Measurements from ENCODE around the gene ESM1. TPM values are rescaled to one million over a fixed set of nuclear protein-coding genes. Genes with fewer than 3 reads are reported as not detected.
A peak's percentile ranks its signal among the peaks of the same experiment; 100 is the strongest.

Gene ESM1
- total RNA-seq, 3 donors from 2014 or later (not counting 1 experiment from before 2014, with no cell fraction given), result 0.87 to 1.2 (median 0.95) TPM

GRCh38 chr5:54996466-54996865 lies 11.1 kb upstream of the ESM1 start:
- Histone ChIP-seq H3K27ac (ENCODE audit: low read length) (no peak overlapping the region), H3K4me3 (ENCODE audit: low read length) (no peak overlapping the region), H3K9me3 (ENCODE audit: control insufficient read depth, insufficient read depth, low read length) (no peaks in the 10 kb centered on the region), H3K36me3 (ENCODE audit: control insufficient read depth, insufficient read depth, low read length) (no peaks in the 10 kb centered on the region), H3K4me1 (ENCODE audit: control insufficient read depth, insufficient read depth, low read length) (peaks cover 20% of the 10 kb centered on the region), H3K27me3 (ENCODE audit: control insufficient read depth, insufficient read depth, low read length) (no peaks in the 10 kb centered on the region)
- intact Hi-C loops (cut with micrococcal nuclease), result no loop called here
- Mint-ChIP-seq H3K27ac (no peak overlapping the region), H3K4me1 (peaks cover 35% of the 10 kb centered on the region in 2 donors), H3K4me3 (no peak overlapping the region), H3K36me3 (no peaks in the 10 kb centered on the region), H3K9me3 (no peaks in the 10 kb centered on the region), H3K27me3 (ENCODE audit: low read depth in 2 of 2) (no peaks in the 10 kb centered on the region)
- DNase-seq, result no peak
- no peak for TF ChIP-seq CTCF (IDR thresholded peaks at IDR 0.05)
- 95% methylated on average over 5 of the region's 5 CpGs for WGBS (ENCODE audit: insufficient coverage)
- ATAC-seq, result no peak

GRCh38 chr5:54995168-54995567 lies 9.8 kb upstream of the ESM1 start:
- H3K9me3 ChIP-seq (ENCODE audit: control insufficient read depth, insufficient read depth, low read length), result no peaks in the 10 kb centered on the region
- H3K27me3 Mint-ChIP-seq (ENCODE audit: low read depth in 2 of 2), result no peaks in the 10 kb centered on the region
- peak overlapping the region; percentile 64 for H3K4me3 Mint-ChIP-seq
- ATAC-seq, result peak in 2 of 3 donors; percentile 9 to 29
- TF ChIP-seq CTCF (IDR thresholded peaks at IDR 0.05), result no peak
- H3K27me3 ChIP-seq (ENCODE audit: control insufficient read depth, insufficient read depth, low read length), result no peaks in the 10 kb centered on the region
- no peaks in the 10 kb centered on the region for H3K36me3 ChIP-seq (ENCODE audit: control insufficient read depth, insufficient read depth, low read length)
- DNase-seq, result no peak
- H3K9me3 Mint-ChIP-seq, result no peaks in the 10 kb centered on the region
- H3K4me1 Mint-ChIP-seq, result peaks cover 41 to 43% of the 10 kb centered on the region in 2 donors
- H3K36me3 Mint-ChIP-seq, result no peaks in the 10 kb centered on the region
- H3K4me1 ChIP-seq (ENCODE audit: control insufficient read depth, insufficient read depth, low read length), result peaks cover 22% of the 10 kb centered on the region
- H3K27ac Mint-ChIP-seq, result peak overlapping the region; percentile 52 to 80
- no peak overlapping the region for H3K27ac ChIP-seq (ENCODE audit: low read length)
- WGBS (ENCODE audit: insufficient coverage), result 34% methylated on average over 2 of the region's 3 CpGs
- no peak overlapping the region for H3K4me3 ChIP-seq (ENCODE audit: low read length)
- intact Hi-C loops (cut with micrococcal nuclease), result loop anchor here (2.0 kb wide), 2 partner anchors 42 to 68 kb away; no protein-coding TSS in a partner anchor

GRCh38 chr5:54994628-54995027 lies 9.2 kb upstream of the ESM1 start:
- Mint-ChIP-seq H3K36me3 (no peaks in the 10 kb centered on the region), H3K9me3 (no peaks in the 10 kb centered on the region), H3K4me1 (peaks cover 46 to 48% of the 10 kb centered on the region in 2 donors), H3K27me3 (ENCODE audit: low read depth in 2 of 2) (no peaks in the 10 kb centered on the region), H3K4me3 (peak overlapping the region; percentile 64), H3K27ac (peak overlapping the region; percentile 52 to 80)
- intact Hi-C loops (cut with micrococcal nuclease), result loop anchor here (2.0 to 5.0 kb wide), 3 partner anchors 42 to 108 kb away; partner anchors contain the start of gene GZMA
- Histone ChIP-seq H3K9me3 (ENCODE audit: control insufficient read depth, insufficient read depth, low read length) (no peaks in the 10 kb centered on the region), H3K27ac (ENCODE audit: low read length) (peak overlapping the region; percentile 31), H3K4me1 (ENCODE audit: control insufficient read depth, insufficient read depth, low read length) (peaks cover 27% of the 10 kb centered on the region), H3K36me3 (ENCODE audit: control insufficient read depth, insufficient read depth, low read length) (no peaks in the 10 kb centered on the region), H3K27me3 (ENCODE audit: control insufficient read depth, insufficient read depth, low read length) (no peaks in the 10 kb centered on the region), H3K4me3 (ENCODE audit: low read length) (no peak overlapping the region)
- no CpG with 5 or more reads among the region's 2 CpGs for WGBS (ENCODE audit: insufficient coverage)
- DNase-seq (peak in 1 of 2 donors; percentile 15), ATAC-seq (peak; percentile 62 to 86 (median 66))
- no peak for TF ChIP-seq CTCF (IDR thresholded peaks at IDR 0.05)

GRCh38 chr5:54993318-54993717 lies 7.9 kb upstream of the ESM1 start:
- Histone ChIP-seq H3K27me3 (ENCODE audit: control insufficient read depth, insufficient read depth, low read length) (no peaks in the 10 kb centered on the region), H3K27ac (ENCODE audit: low read length) (no peak overlapping the region), H3K4me1 (ENCODE audit: control insufficient read depth, insufficient read depth, low read length) (peaks cover 35% of the 10 kb centered on the region), H3K36me3 (ENCODE audit: control insufficient read depth, insufficient read depth, low read length) (no peaks in the 10 kb centered on the region), H3K9me3 (ENCODE audit: control insufficient read depth, insufficient read depth, low read length) (no peaks in the 10 kb centered on the region), H3K4me3 (ENCODE audit: low read length) (no peak overlapping the region)
- 73% methylated on average over 2 of the region's 2 CpGs for WGBS (ENCODE audit: insufficient coverage)
- H3K4me1 Mint-ChIP-seq, result peaks cover 54 to 61% of the 10 kb centered on the region in 2 donors
- TF ChIP-seq CTCF (IDR thresholded peaks at IDR 0.05), result no peak
- peak overlapping the region; percentile 21 for H3K4me3 Mint-ChIP-seq
- H3K36me3 Mint-ChIP-seq, result no peaks in the 10 kb centered on the region
- no peaks in the 10 kb centered on the region for H3K9me3 Mint-ChIP-seq
- intact Hi-C loops (cut with micrococcal nuclease), result loop anchor here (5.0 kb wide), 1 partner anchor 109 kb away; the partner anchor contains the start of gene GZMA
- no peaks in the 10 kb centered on the region for H3K27me3 Mint-ChIP-seq (ENCODE audit: low read depth in 2 of 2)
- DNase-seq, result no peak
- peak overlapping the region; percentile 52 to 80 for H3K27ac Mint-ChIP-seq
- peak in 2 of 3 donors; percentile 42 to 49 for ATAC-seq
